Activated T-helper 17 cell treated with anti-CD3 and anti-CD28 coated beads, Interleukin-2, amount 50 U/mL, for 72 hours (primary cell): Measurements from ENCODE around the gene ARMC10. TPM values are rescaled to one million over a fixed set of nuclear protein-coding genes. Genes with fewer than 3 reads are reported as not detected.
"Not testable (repeated sequence)": the region's sequence is repeated elsewhere in the genome, so short reads cannot be mapped to it uniquely, and the experiment has no call there.

ENCODE experiments used
- ATAC-seq: fragments of 150-1000 bp; cut with Tn5 transposase; replicated peaks from 2 replicates; pipeline ENCODE4 v1.10.0; 2021; ENCODE audit warnings: mild to moderate bottlenecking, moderate library complexity
- H3K27ac Mint-ChIP-seq: one replicate; pipeline ENCODE4 v1.8.0; 2022; ENCODE audit warnings: mixed read lengths
- H3K27me3 Mint-ChIP-seq: one replicate; pipeline ENCODE4 v1.8.0; 2022; ENCODE audit warnings: mixed read lengths
- H3K36me3 Mint-ChIP-seq: one replicate; pipeline ENCODE4 v1.8.0; 2022; ENCODE audit warnings: low read depth, mild to moderate bottlenecking, mixed read lengths
- H3K4me1 Mint-ChIP-seq: one replicate; pipeline ENCODE4 v1.8.0; 2022; ENCODE audit warnings: mixed read lengths
- H3K4me3 Mint-ChIP-seq: one replicate; pipeline ENCODE4 v1.8.0; 2022; ENCODE audit warnings: mild to moderate bottlenecking, mixed read lengths
- H3K9me3 Mint-ChIP-seq: one replicate; pipeline ENCODE4 v1.8.0; 2022; ENCODE audit warnings: mixed read lengths
- total RNA-seq, 2 donors: library from RNA; stranded (reverse); gene quantifications; one replicate each; pipeline ENCODE4 v1.2.3, GENCODE V29; 2022

ARMC10 gene
- total RNA-seq, 2 donors from 2014 or later, result 32.2 to 41.1 TPM

GRCh38 chr7:103124429-103124979 lies 49.6 kb downstream of the ARMC10 start:
- H3K4me3 Mint-ChIP-seq, result no peak overlapping the region
- no peak overlapping the region for H3K27ac Mint-ChIP-seq
- no peak for ATAC-seq
- no peaks in the 10 kb centered on the region for H3K9me3 Mint-ChIP-seq
- no peaks in the 10 kb centered on the region for H3K4me1 Mint-ChIP-seq
- H3K36me3 Mint-ChIP-seq, result peaks cover 73% of the 10 kb centered on the region
- H3K27me3 Mint-ChIP-seq, result no peaks in the 10 kb centered on the region

- Mint-ChIP-seq H3K9me3 (no peaks in the 10 kb centered on the region), H3K4me1 (peaks cover under 1% of the 10 kb centered on the region), H3K4me3 (no peak overlapping the region), H3K36me3 (peaks cover 49% of the 10 kb centered on the region), H3K27me3 (no peaks in the 10 kb centered on the region), H3K27ac (no peak overlapping the region)
- no peak for ATAC-seq
These were observed 52.1 kb downstream of the ARMC10 start for GRCh38 chr7:103127006-103127405.

GRCh38 chr7:103129702-103130549 lies 55.0 kb downstream of the ARMC10 start:
- no peaks in the 10 kb centered on the region for H3K27me3 Mint-ChIP-seq
- ATAC-seq, result no peak
- H3K4me1 Mint-ChIP-seq, result peaks cover 4% of the 10 kb centered on the region
- H3K27ac Mint-ChIP-seq, result no peak overlapping the region
- H3K36me3 Mint-ChIP-seq, result peaks cover 30% of the 10 kb centered on the region
- no peak overlapping the region for H3K4me3 Mint-ChIP-seq
- H3K9me3 Mint-ChIP-seq, result no peaks in the 10 kb centered on the region

GRCh38 chr7:103130901-103131624 lies 56.1 kb downstream of the ARMC10 start:
- H3K27ac Mint-ChIP-seq, result no peak overlapping the region
- peaks cover 27% of the 10 kb centered on the region for H3K36me3 Mint-ChIP-seq
- peaks cover 4% of the 10 kb centered on the region for H3K4me1 Mint-ChIP-seq
- no peaks in the 10 kb centered on the region for H3K9me3 Mint-ChIP-seq
- no peak overlapping the region for H3K4me3 Mint-ChIP-seq
- no peaks in the 10 kb centered on the region for H3K27me3 Mint-ChIP-seq
- ATAC-seq, result no peak

- Mint-ChIP-seq H3K36me3 (peaks cover 8% of the 10 kb centered on the region), H3K9me3 (no peaks in the 10 kb centered on the region), H3K4me3 (no peak overlapping the region), H3K27me3 (no peaks in the 10 kb centered on the region), H3K27ac (no peak overlapping the region), H3K4me1 (peaks cover 4% of the 10 kb centered on the region)
- ATAC-seq, result no peak
These were observed 58.2 kb downstream of the ARMC10 start for GRCh38 chr7:103132995-103133688.

GRCh38 chr7:103134836-103135554 lies 60.1 kb downstream of the ARMC10 start:
- no peak overlapping the region for H3K4me3 Mint-ChIP-seq
- no peaks in the 10 kb centered on the region for H3K27me3 Mint-ChIP-seq
- no peak for ATAC-seq
- no peaks in the 10 kb centered on the region for H3K36me3 Mint-ChIP-seq
- peaks cover 4% of the 10 kb centered on the region for H3K4me1 Mint-ChIP-seq
- no peaks in the 10 kb centered on the region for H3K9me3 Mint-ChIP-seq
- H3K27ac Mint-ChIP-seq, result no peak overlapping the region

- ATAC-seq, result no peak
- Mint-ChIP-seq H3K9me3 (no peaks in the 10 kb centered on the region), H3K4me3 (no peak overlapping the region)
These were observed 65.1 kb downstream of the ARMC10 start for GRCh38 chr7:103140061-103140460.

GRCh38 chr7:103140685-103141084 lies 65.7 kb downstream of the ARMC10 start:
- no peaks in the 10 kb centered on the region for H3K9me3 Mint-ChIP-seq
- H3K4me3 Mint-ChIP-seq, result no peak overlapping the region
- H3K27ac Mint-ChIP-seq, result no peak overlapping the region
- ATAC-seq, result no peak
- H3K27me3 Mint-ChIP-seq, result no peaks in the 10 kb centered on the region
- H3K36me3 Mint-ChIP-seq, result peaks cover 11% of the 10 kb centered on the region
- H3K4me1 Mint-ChIP-seq, result peaks cover 9% of the 10 kb centered on the region

More at GRCh38 chr7:103140061-103140460, 65.1 kb downstream of the ARMC10 start:
- H3K4me1 Mint-ChIP-seq, result peaks cover 9% of the 10 kb centered on the region
- no peak overlapping the region for H3K27ac Mint-ChIP-seq
- H3K36me3 Mint-ChIP-seq, result peaks cover 11% of the 10 kb centered on the region
- H3K27me3 Mint-ChIP-seq, result no peaks in the 10 kb centered on the region

- ATAC-seq, result peak; percentile 84
- H3K27ac Mint-ChIP-seq, result peak overlapping the region; percentile 50
- peaks cover 11% of the 10 kb centered on the region for H3K36me3 Mint-ChIP-seq
- H3K4me3 Mint-ChIP-seq, result no peak overlapping the region
- peaks cover 9% of the 10 kb centered on the region for H3K4me1 Mint-ChIP-seq
- H3K27me3 Mint-ChIP-seq, result no peaks in the 10 kb centered on the region
- no peaks in the 10 kb centered on the region for H3K9me3 Mint-ChIP-seq
These were observed 66.9 kb downstream of the ARMC10 start for GRCh38 chr7:103141753-103142404.

GRCh38 chr7:103142494-103142893 lies 67.6 kb downstream of the ARMC10 start:
- Mint-ChIP-seq H3K4me1 (peaks cover 15% of the 10 kb centered on the region), H3K27ac (peak overlapping the region; percentile 50), H3K27me3 (no peaks in the 10 kb centered on the region), H3K9me3 (no peaks in the 10 kb centered on the region), H3K36me3 (peaks cover 11% of the 10 kb centered on the region), H3K4me3 (no peak overlapping the region)
- peak; percentile 18 for ATAC-seq

- Mint-ChIP-seq H3K27me3 (no peaks in the 10 kb centered on the region), H3K27ac (no peak overlapping the region), H3K4me1 (peaks cover 17% of the 10 kb centered on the region), H3K4me3 (no peak overlapping the region), H3K36me3 (peaks cover 11% of the 10 kb centered on the region), H3K9me3 (no peaks in the 10 kb centered on the region)
- no peak for ATAC-seq
These were observed 68.9 kb downstream of the ARMC10 start for GRCh38 chr7:103143868-103144267.

- ATAC-seq, H3K9me3 Mint-ChIP-seq, H3K4me3 Mint-ChIP-seq, H3K27me3 Mint-ChIP-seq, H3K27ac Mint-ChIP-seq: not testable (repeated sequence)
- Mint-ChIP-seq H3K4me1 (peaks cover 19% of the 10 kb centered on the region), H3K36me3 (peaks cover 11% of the 10 kb centered on the region)
These were observed 69.8 kb downstream of the ARMC10 start for GRCh38 chr7:103144754-103145153.

GRCh38 chr7:103148131-103148993 lies 73.4 kb downstream of the ARMC10 start:
- H3K4me3 Mint-ChIP-seq, result peak overlapping the region; percentile 87
- no peaks in the 10 kb centered on the region for H3K36me3 Mint-ChIP-seq
- peak overlapping the region; percentile 86 for H3K27ac Mint-ChIP-seq
- H3K4me1 Mint-ChIP-seq, result peaks cover 16% of the 10 kb centered on the region
- no peaks in the 10 kb centered on the region for H3K27me3 Mint-ChIP-seq
- no peak for ATAC-seq
- H3K9me3 Mint-ChIP-seq, result no peaks in the 10 kb centered on the region
